Common myeloid progenitor, CD34-positive (primary cell): ENCODE results near the gene VIL1.

Experiments
- CTCF ChIA-PET: fragments of 350-600 bp; sonication (Branson Sonifier 250); formaldehyde crosslinking; loops from one replicate; lab custom pipeline; 2021; ENCODE audit warnings: antibody characterized with exemption; lab: Charles Lee
- POLR2A ChIA-PET: fragments of 350-600 bp; sonication (Branson Sonifier 250); formaldehyde crosslinking; loops from one replicate; lab custom pipeline; 2021; ENCODE audit warnings: antibody characterized with exemption; lab: Charles Lee
- DNase-seq, 3 donors: peaks; one replicate each; pipeline versions ENCODE4 v3.0.0 to v3.0.0-alpha.2; 2013
- H3K27ac ChIP-seq, 2 experiments: 1 replicate in 1 of 2; 2 replicates in 1 of 2; pipeline ENCODE4 v1.7.0; 2013; ENCODE audit warnings: inconsistent platforms in 2 of 2, low read length in 2 of 2, mild to moderate bottlenecking in 2 of 2, low read depth in 1 of 2, moderate library complexity in 1 of 2; ENCODE audit not compliant: severe bottlenecking in 2 of 2, insufficient read depth in 1 of 2, poor library complexity in 1 of 2
- H3K27me3 ChIP-seq, 5 experiments: replicated peaks in 2 of 5; 1 replicate in 3 of 5; 2 replicates in 2 of 5; pipeline versions ENCODE4 v1.6.1 to v1.7.0; 2013; ENCODE audit warnings: low read length in 4 of 5, mild to moderate bottlenecking in 2 of 5, moderate library complexity in 2 of 5, inconsistent platforms in 1 of 5; ENCODE audit not compliant: insufficient read depth in 5 of 5, control insufficient read depth in 4 of 5
- H3K36me3 ChIP-seq, 4 experiments: 1 replicate in 2 of 4; 2 replicates in 2 of 4; pipeline versions ENCODE4 v1.6.1 to v1.7.0; 2013; ENCODE audit warnings: low read length in 3 of 4, control low read depth in 1 of 4, mild to moderate bottlenecking in 1 of 4; ENCODE audit not compliant: control insufficient read depth in 4 of 4, insufficient read depth in 4 of 4
- H3K4me1 ChIP-seq, 4 experiments: 1 replicate in 3 of 4; 2 replicates in 1 of 4; pipeline versions ENCODE4 v1.6.1 to v1.7.1; 2013; ENCODE audit warnings: low read length in 3 of 4, mild to moderate bottlenecking in 3 of 4, control low read depth in 1 of 4, inconsistent platforms in 1 of 4, moderate library complexity in 1 of 4; ENCODE audit not compliant: control insufficient read depth in 4 of 4, insufficient read depth in 4 of 4; ENCODE audit errors: control extremely low read depth in 1 of 4
- H3K4me3 ChIP-seq, 7 experiments: 1 replicate in 4 of 7; 2 replicates in 3 of 7; pipeline versions ENCODE4 v1.5.1 to v1.7.0; 2013; ENCODE audit warnings: mild to moderate bottlenecking in 7 of 7, low read length in 6 of 7, moderate library complexity in 6 of 7, inconsistent platforms in 2 of 7, low read depth in 2 of 7, control low read depth in 1 of 7; ENCODE audit not compliant: insufficient read depth in 4 of 7, control insufficient read depth in 1 of 7; ENCODE audit errors: extremely low read depth in 1 of 7
- H3K9me3 ChIP-seq, 5 experiments: 1 replicate in 4 of 5; 2 replicates in 1 of 5; pipeline versions ENCODE4 v1.6.1 to v1.7.1; 2013; ENCODE audit warnings: low read length in 4 of 5, mild to moderate bottlenecking in 2 of 5, inconsistent platforms in 1 of 5, low read depth in 1 of 5, moderate library complexity in 1 of 5; ENCODE audit not compliant: control insufficient read depth in 4 of 5, insufficient read depth in 2 of 5; ENCODE audit errors: control extremely low read depth in 1 of 5
- WGBS: methylation state at CpG from one replicate; pipeline ENCODE4 v1.1.5; 2013; ENCODE audit not compliant: insufficient coverage; 5-methylcytosine and 5-hydroxymethylcytosine counted together

The VIL1 gene

GRCh38 chr2:218378053-218378452 lies 40.9 kb upstream of the VIL1 start:
- H3K9me3 ChIP-seq, result no peaks in the 10 kb centered on the region
- no peak for DNase-seq
- WGBS, result 100% methylated on average over 3 of the region's 5 CpGs
- H3K27ac ChIP-seq, result no peak overlapping the region
- no peaks in the 10 kb centered on the region for H3K36me3 ChIP-seq
- CTCF ChIA-PET, result interaction anchor here (0.7 to 1.9 kb wide), 4 partner anchors 9 to 75 kb away, joined by 3 to 8 read pairs (median 6); no protein-coding TSS in a partner anchor
- no peaks in the 10 kb centered on the region for H3K4me1 ChIP-seq
- POLR2A ChIA-PET, result no interaction called here
- H3K4me3 ChIP-seq, result no peak overlapping the region
- H3K27me3 ChIP-seq, result no peaks in the 10 kb centered on the region

- ChIA-PET POLR2A (no interaction called here), CTCF (interaction anchor here (2.3 to 4.4 kb wide), 2 partner anchors 11 to 84 kb away, joined by 4 to 17 read pairs; no protein-coding TSS in a partner anchor)
- 91% methylated on average over 13 of the region's 13 CpGs for WGBS
- DNase-seq, result no peak
- Histone ChIP-seq H3K4me1 (peaks cover 0 to 4% (median 1%) of the 10 kb centered on the region in 4 experiments), H3K9me3 (no peaks in the 10 kb centered on the region), H3K36me3 (no peaks in the 10 kb centered on the region), H3K27ac (no peak within 1 kb of the TSS), H3K4me3 (peak within 1 kb of the TSS in 1 of 7 experiments; percentile 51), H3K27me3 (no peaks in the 10 kb centered on the region)
Measured at GRCh38 chr2:218381916-218382366, 37.0 kb upstream of the VIL1 start, which contains the start of gene SLC11A1. SLC11A1 (plus strand) TSS chr2:218382273; CDS start chr2:218382369, 96 bp downstream.

GRCh38 chr2:218382785-218383184 lies 36.1 kb upstream of the VIL1 start:
- POLR2A ChIA-PET, result no interaction called here

GRCh38 chr2:218383892-218384519 lies 34.9 kb upstream of the VIL1 start:
- POLR2A ChIA-PET, result interaction anchor here (0.6 to 1.0 kb wide), 2 partner anchors 12 to 130 kb away, joined by 3 to 4 read pairs; no protein-coding TSS in a partner anchor
- CTCF ChIA-PET, result interaction anchor here (2.2 to 4.4 kb wide), 4 partner anchors 9 to 86 kb away, joined by 4 to 21 read pairs (median 14); partner anchors contain the start of gene CATIP
- Histone ChIP-seq H3K9me3 (no peaks in the 10 kb centered on the region), H3K4me1 (peaks cover 0 to 13% (median 10%) of the 10 kb centered on the region in 4 experiments), H3K36me3 (no peaks in the 10 kb centered on the region), H3K27me3 (no peaks in the 10 kb centered on the region), H3K4me3 (no peak overlapping the region), H3K27ac (no peak overlapping the region)
- no peak for DNase-seq
- WGBS, result 100% methylated on average over 8 of the region's 10 CpGs

More at GRCh38 chr2:218382785-218383184, 36.1 kb upstream of the VIL1 start:
- H3K4me3 ChIP-seq, result peak overlapping the region in 1 of 7 experiments; percentile 51
- CTCF ChIA-PET, result interaction anchor here (2.2 to 4.4 kb wide), 4 partner anchors 10 to 84 kb away, joined by 4 to 21 read pairs (median 14); partner anchors contain the start of gene CATIP
- no peak for DNase-seq
- H3K36me3 ChIP-seq, result no peaks in the 10 kb centered on the region
- WGBS, result 90% methylated on average over 6 of the region's 6 CpGs
- no peaks in the 10 kb centered on the region for H3K9me3 ChIP-seq
- peaks cover 0 to 11% (median 10%) of the 10 kb centered on the region in 4 experiments for H3K4me1 ChIP-seq
- H3K27me3 ChIP-seq, result no peaks in the 10 kb centered on the region
- no peak overlapping the region for H3K27ac ChIP-seq

GRCh38 chr2:218384975-218385374 lies 33.9 kb upstream of the VIL1 start:
- DNase-seq, result no peak
- ChIA-PET CTCF (interaction anchor here (0.8 to 4.4 kb wide), 6 partner anchors 8 to 81 kb away, joined by 3 to 21 read pairs (median 8); partner anchors contain the start of gene CATIP), POLR2A (no interaction called here)
- H3K27me3 ChIP-seq, result no peaks in the 10 kb centered on the region
- H3K9me3 ChIP-seq, result no peaks in the 10 kb centered on the region
- no peak overlapping the region for H3K4me3 ChIP-seq
- 100% methylated on average over 7 of the region's 9 CpGs for WGBS
- H3K36me3 ChIP-seq, result no peaks in the 10 kb centered on the region
- H3K27ac ChIP-seq, result no peak overlapping the region
- peaks cover 0 to 14% (median 11%) of the 10 kb centered on the region in 4 experiments for H3K4me1 ChIP-seq

- H3K27me3 ChIP-seq, result no peaks in the 10 kb centered on the region
- no peaks in the 10 kb centered on the region for H3K9me3 ChIP-seq
- DNase-seq, result no peak
- POLR2A ChIA-PET, result interaction anchor here (0.7 kb wide), 1 partner anchor 19 kb away, joined by 3 read pairs; no protein-coding TSS in a partner anchor
- H3K4me3 ChIP-seq, result peak overlapping the region in 3 of 7 experiments; percentile 47 to 66 (median 60)
- CTCF ChIA-PET, result interaction anchor here (1.0 to 4.0 kb wide), 6 partner anchors 9 to 91 kb away, joined by 3 to 21 read pairs (median 5); partner anchors contain the start of gene CATIP
- H3K36me3 ChIP-seq, result no peaks in the 10 kb centered on the region
- WGBS, result 90% methylated on average over 18 of the region's 23 CpGs
- H3K27ac ChIP-seq, result no peak overlapping the region
- H3K4me1 ChIP-seq, result peaks cover 0 to 16% (median 11%) of the 10 kb centered on the region in 4 experiments
Measured at GRCh38 chr2:218386505-218387368, 32.2 kb upstream of the VIL1 start.
